ENCODE data around the gene ITSN1. TPM values are rescaled to one million over a fixed set of nuclear protein-coding genes. Genes with fewer than 3 reads are reported as not detected.
"Not testable (repeated sequence)": the region's sequence is repeated elsewhere in the genome, so short reads cannot be mapped to it uniquely, and the experiment has no call there.

Gene ITSN1
- total RNA-seq, 1 experiment from 2014 or later: 88.5 TPM

DNA sequence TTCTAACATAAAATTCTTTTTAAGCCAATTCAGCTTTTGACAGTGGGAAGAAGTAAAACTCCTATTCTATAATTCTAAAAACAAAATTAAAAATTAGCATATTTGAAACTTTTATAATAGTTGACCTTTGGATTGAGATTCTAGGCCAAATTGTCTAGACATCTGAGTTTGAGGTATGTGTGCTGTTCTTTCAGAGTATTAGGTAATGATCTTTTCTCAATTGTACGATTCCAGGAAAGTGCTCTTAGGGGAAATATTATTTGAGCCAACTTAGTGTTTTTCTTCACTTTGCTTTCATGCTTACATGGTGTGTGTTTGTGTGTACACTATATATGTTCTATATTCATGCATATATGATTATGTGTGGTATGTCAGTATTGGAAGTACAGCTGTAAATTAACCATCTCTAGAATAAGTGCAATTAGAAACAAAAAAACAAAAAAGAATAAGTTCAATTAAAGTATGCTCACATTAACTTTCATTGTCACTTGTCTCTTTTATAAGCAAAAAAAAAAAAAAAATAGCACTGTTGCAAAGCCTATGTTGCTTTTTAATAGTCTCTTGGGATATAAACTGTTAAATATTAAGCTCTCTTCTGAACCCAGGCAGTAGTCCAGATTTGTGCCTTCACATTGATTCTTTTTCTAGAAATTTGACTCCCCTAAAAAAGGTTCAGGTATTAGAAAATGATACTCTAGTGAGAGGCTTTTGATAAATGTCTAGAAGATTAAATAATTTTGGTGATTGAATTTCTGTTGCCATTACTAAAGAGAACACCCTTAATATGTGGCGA is 141.1 kb downstream of the ITSN1 start:
- Histone ChIP-seq H3K4me1 (no peaks in the 10 kb centered on the region), H3K9me3 (no peaks in the 10 kb centered on the region), H3K4me3 (ENCODE audit: low read depth, low read length) (no peak overlapping the region), H3K27me3 (replicated peaks; ENCODE audit: control insufficient read depth, insufficient read depth, low read length) (no peaks in the 10 kb centered on the region), H3K36me3 (ENCODE audit: control insufficient read depth, insufficient read depth, low read length) (no peaks in the 10 kb centered on the region)
- no peak overlapping the region for H3K4me3 Mint-ChIP-seq (ENCODE audit: unreplicated experiment)
- BruUV-seq (replicated peaks): no TSS peak
- CTCF ChIA-PET: interaction anchor here (0.7 kb wide), 1 partner anchor 119 kb away, joined by 3 read pairs; no protein-coding TSS in a partner anchor
- intact Hi-C loops (cut with micrococcal nuclease; ENCODE audit: unreplicated experiment): no loop called here
- POLR2A ChIA-PET: no interaction called here
- H3K4me1 Mint-ChIP-seq (ENCODE audit: low read depth, unreplicated experiment): no peaks in the 10 kb centered on the region
- no peak overlapping the region for H3K27ac Mint-ChIP-seq (ENCODE audit: unreplicated experiment)
- peaks cover 54% of the 10 kb centered on the region for H3K36me3 Mint-ChIP-seq (ENCODE audit: insufficient read depth, unreplicated experiment)
- no peaks in the 10 kb centered on the region for H3K27me3 Mint-ChIP-seq (ENCODE audit: insufficient read depth, unreplicated experiment)
- no peaks in the 10 kb centered on the region for H3K9me3 Mint-ChIP-seq (ENCODE audit: unreplicated experiment)
- TF ChIP-seq, protein P1, sequence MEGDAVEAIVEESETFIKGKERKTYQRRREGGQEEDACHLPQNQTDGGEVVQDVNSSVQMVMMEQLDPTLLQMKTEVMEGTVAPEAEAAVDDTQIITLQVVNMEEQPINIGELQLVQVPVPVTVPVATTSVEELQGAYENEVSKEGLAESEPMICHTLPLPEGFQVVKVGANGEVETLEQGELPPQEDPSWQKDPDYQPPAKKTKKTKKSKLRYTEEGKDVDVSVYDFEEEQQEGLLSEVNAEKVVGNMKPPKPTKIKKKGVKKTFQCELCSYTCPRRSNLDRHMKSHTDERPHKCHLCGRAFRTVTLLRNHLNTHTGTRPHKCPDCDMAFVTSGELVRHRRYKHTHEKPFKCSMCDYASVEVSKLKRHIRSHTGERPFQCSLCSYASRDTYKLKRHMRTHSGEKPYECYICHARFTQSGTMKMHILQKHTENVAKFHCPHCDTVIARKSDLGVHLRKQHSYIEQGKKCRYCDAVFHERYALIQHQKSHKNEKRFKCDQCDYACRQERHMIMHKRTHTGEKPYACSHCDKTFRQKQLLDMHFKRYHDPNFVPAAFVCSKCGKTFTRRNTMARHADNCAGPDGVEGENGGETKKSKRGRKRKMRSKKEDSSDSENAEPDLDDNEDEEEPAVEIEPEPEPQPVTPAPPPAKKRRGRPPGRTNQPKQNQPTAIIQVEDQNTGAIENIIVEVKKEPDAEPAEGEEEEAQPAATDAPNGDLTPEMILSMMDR (IDR thresholded peaks at IDR 0.05; ENCODE audit: insufficient read depth in 1 of 2, low read depth in 1 of 2, low read length in 1 of 2, severe bottlenecking in 1 of 2, unreplicated experiment in 1 of 2): no peak
- no peak for DNase-seq

DNA sequence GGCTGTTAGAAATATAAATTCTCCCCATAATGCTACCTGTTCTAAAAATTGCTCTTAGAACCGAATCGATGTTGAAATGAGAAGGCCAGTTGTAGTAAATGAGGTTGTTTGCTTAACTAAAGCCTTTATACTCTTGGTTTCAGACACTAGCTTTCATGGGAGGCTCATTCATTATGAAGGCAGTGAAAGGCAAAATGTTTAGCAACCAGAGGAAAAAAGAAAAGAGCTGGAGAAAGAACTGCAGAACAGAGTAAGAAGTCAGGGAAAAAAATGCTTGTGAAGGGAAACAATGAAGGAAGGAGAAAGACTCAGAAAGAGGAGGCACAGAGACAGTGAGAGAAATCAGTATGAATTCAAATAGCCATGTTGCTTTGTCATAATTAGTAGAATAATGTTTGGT is 145.1 kb downstream of the ITSN1 start:
- H3K9me3 ChIP-seq: no peaks in the 10 kb centered on the region
- CTCF ChIA-PET: no interaction called here
- Mint-ChIP-seq H3K9me3 (ENCODE audit: unreplicated experiment) (no peaks in the 10 kb centered on the region), H3K4me1 (ENCODE audit: low read depth, unreplicated experiment) (no peaks in the 10 kb centered on the region), H3K36me3 (ENCODE audit: insufficient read depth, unreplicated experiment) (peaks cover 26% of the 10 kb centered on the region), H3K27me3 (ENCODE audit: insufficient read depth, unreplicated experiment) (no peaks in the 10 kb centered on the region), H3K27ac (ENCODE audit: unreplicated experiment) (no peak overlapping the region), H3K4me3 (ENCODE audit: unreplicated experiment) (no peak overlapping the region)
- POLR2A ChIA-PET: no interaction called here
- H3K4me3 ChIP-seq (ENCODE audit: low read depth, low read length): no peak overlapping the region
- no peaks in the 10 kb centered on the region for H3K4me1 ChIP-seq
- intact Hi-C loops (cut with micrococcal nuclease; ENCODE audit: unreplicated experiment): no loop called here
- no peak for DNase-seq
- no TSS peak for BruUV-seq (replicated peaks)
- TF ChIP-seq, protein P1 (IDR thresholded peaks at IDR 0.05; ENCODE audit: insufficient read depth in 1 of 2, low read depth in 1 of 2, low read length in 1 of 2, severe bottlenecking in 1 of 2, unreplicated experiment in 1 of 2): no peak
- H3K36me3 ChIP-seq (ENCODE audit: control insufficient read depth, insufficient read depth, low read length): no peaks in the 10 kb centered on the region
- no peaks in the 10 kb centered on the region for H3K27me3 ChIP-seq (replicated peaks; ENCODE audit: control insufficient read depth, insufficient read depth, low read length)

DNA sequence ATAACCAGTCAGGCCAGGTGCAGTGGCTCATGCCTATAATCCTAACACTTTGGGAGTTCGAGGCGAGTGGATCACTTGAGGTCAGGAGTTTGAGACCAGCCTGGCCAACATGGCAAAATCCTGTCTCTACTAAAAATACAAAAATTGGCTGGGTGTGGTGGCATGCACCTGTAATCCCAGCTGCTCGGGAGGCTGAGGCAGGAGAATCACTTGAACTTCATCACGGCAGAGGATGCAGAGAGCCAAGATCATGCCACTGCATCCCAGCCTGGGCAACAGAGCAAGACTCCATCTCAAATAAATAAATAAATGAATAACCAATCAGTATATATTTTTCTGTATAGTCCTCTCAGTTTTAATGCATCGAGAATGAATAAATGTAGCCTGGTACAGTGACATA is 146.1 kb downstream of the ITSN1 start:
- intact Hi-C loops (cut with micrococcal nuclease; ENCODE audit: unreplicated experiment): not testable (repeated sequence)

More for the DNA sequence above, 146.1 kb downstream of the ITSN1 start:
- H3K9me3 Mint-ChIP-seq (ENCODE audit: unreplicated experiment); H3K27me3 Mint-ChIP-seq (ENCODE audit: insufficient read depth, unreplicated experiment); H3K4me1 ChIP-seq; H3K4me3 Mint-ChIP-seq (ENCODE audit: unreplicated experiment); DNase-seq; H3K27me3 ChIP-seq (replicated peaks; ENCODE audit: control insufficient read depth, insufficient read depth, low read length); H3K4me3 ChIP-seq (ENCODE audit: low read depth, low read length); H3K27ac Mint-ChIP-seq (ENCODE audit: unreplicated experiment); POLR2A ChIA-PET; H3K36me3 ChIP-seq (ENCODE audit: control insufficient read depth, insufficient read depth, low read length); BruUV-seq (replicated peaks); CTCF ChIA-PET; H3K4me1 Mint-ChIP-seq (ENCODE audit: low read depth, unreplicated experiment); H3K9me3 ChIP-seq: not testable (repeated sequence)
- peaks cover 27% of the 10 kb centered on the region for H3K36me3 Mint-ChIP-seq (ENCODE audit: insufficient read depth, unreplicated experiment)

Data from Caco-2 (cell line).